GM12801 (cell line): ENCODE results near the gene DRD3.

ENCODE experiments used
- CTCF ChIP-seq: IDR thresholded peaks from one replicate; pipeline ENCODE4 v1.5.1; 2011; ENCODE audit warnings: control low read depth; ENCODE audit not compliant: insufficient read length; ENCODE audit errors: extremely low read depth

The DRD3 gene

GRCh38 chr3:114139836-114140235 is 39.0 kb downstream of the DRD3 start:
- no peak for TF ChIP-seq CTCF

- TF ChIP-seq CTCF = no peak
Measured at GRCh38 chr3:114133947-114134346, 44.9 kb downstream of the DRD3 start.

- TF ChIP-seq CTCF = no peak
Measured at GRCh38 chr3:114132500-114132899, 46.4 kb downstream of the DRD3 start.

GRCh38 chr3:114128826-114129225 is 50.0 kb downstream of the DRD3 start:
- TF ChIP-seq CTCF = no peak

- no peak for TF ChIP-seq CTCF
Measured at GRCh38 chr3:114128231-114128630, 50.6 kb downstream of the DRD3 start.

- no peak for TF ChIP-seq CTCF
Measured at GRCh38 chr3:114127517-114127916, 51.3 kb downstream of the DRD3 start.

- no peak for TF ChIP-seq CTCF
Measured at GRCh38 chr3:114126461-114126860, 52.4 kb downstream of the DRD3 start.
